H1 (cell line): ENCODE results near the gene CHD6. TPM values are rescaled to one million over a fixed set of nuclear protein-coding genes. Genes with fewer than 3 reads are reported as not detected.

ENCODE experiments used
- CTCF ChIA-PET: fragments of 300-600 bp; sonication (Branson Sonifier 250); formaldehyde crosslinking; loops from one replicate; lab custom pipeline; 2021; ENCODE audit not compliant: partially characterized antibody; lab: Charles Lee
- POLR2A ChIA-PET: fragments of 300-600 bp; sonication (Branson Sonifier 250); formaldehyde crosslinking; loops from one replicate; lab custom pipeline; 2021; ENCODE audit warnings: inconsistent platforms; ENCODE audit not compliant: partially characterized antibody; lab: Charles Lee
- DNase-seq, 2 experiments: peaks; one replicate each; pipeline versions ENCODE4 v3.0.0 to v3.0.0-alpha.2; 2010 to 2022; ENCODE audit warnings: low spot score in 2 of 2, low read depth in 1 of 2, mixed read lengths in 1 of 2
- FAIRE-seq: peaks from 2 replicates; lab custom pipeline; 2011; peaks lifted over from hg19 to GRCh38; lab: Jason Lieb, UNC
- H2AFZ ChIP-seq: 2 replicates; pipeline ENCODE4 v1.8.1; 2012; ENCODE audit warnings: low read length, inconsistent platforms
- H2AK5ac ChIP-seq: 2 replicates; pipeline ENCODE4 v1.6.1; 2013; ENCODE audit warnings: low read depth, low read length
- H2BK120ac ChIP-seq: replicated peaks from 2 replicates; pipeline ENCODE3; 2013; ENCODE audit warnings: low read depth, low read length, inconsistent platforms
- H2BK12ac ChIP-seq: 2 replicates; pipeline ENCODE4 v1.6.1; 2013; ENCODE audit warnings: low read depth, low read length
- H2BK15ac ChIP-seq: 2 replicates; pipeline ENCODE4 v1.6.1; 2013; ENCODE audit warnings: low read length
- H2BK20ac ChIP-seq: 2 replicates; pipeline ENCODE4 v1.6.1; 2013; ENCODE audit warnings: low read length
- H2BK5ac ChIP-seq: 2 replicates; pipeline ENCODE4 v1.6.1; 2013; ENCODE audit warnings: low read depth, low read length
- H3K14ac ChIP-seq: 2 replicates; pipeline ENCODE4 v1.6.1; 2013; ENCODE audit warnings: inconsistent platforms; ENCODE audit not compliant: insufficient read length
- H3K18ac ChIP-seq: 2 replicates; pipeline ENCODE4 v1.6.1; 2013; ENCODE audit warnings: low read length; ENCODE audit errors: extremely low read depth
- H3K23ac ChIP-seq: 2 replicates; pipeline ENCODE4 v1.6.1; 2013; ENCODE audit warnings: inconsistent platforms; ENCODE audit not compliant: insufficient read length
- H3K23me2 ChIP-seq: 2 replicates; pipeline ENCODE4 v1.6.1; 2013; ENCODE audit warnings: low read depth, low read length
- H3K27ac ChIP-seq: 2 replicates; pipeline ENCODE4 v1.6.1; 2011; ENCODE audit warnings: low read depth, low read length, inconsistent platforms
- H3K27me3 ChIP-seq, 4 experiments: replicated peaks in 1 of 4; 1 replicate in 1 of 4; 2 replicates in 3 of 4; pipeline versions ENCODE4 v1.6.1 to v1.8.1; 2011 to 2013; ENCODE audit warnings: low read length in 3 of 4, mild to moderate bottlenecking in 3 of 4, inconsistent platforms in 2 of 4, mixed read lengths in 2 of 4, moderate library complexity in 1 of 4; ENCODE audit not compliant: control insufficient read depth in 3 of 4, insufficient read depth in 3 of 4; ENCODE audit errors: extremely low read depth in 1 of 4
- H3K36me3 ChIP-seq, 4 experiments: 2 replicates each; pipeline versions ENCODE4 v1.6.1 to v1.8.1; 2011 to 2013; ENCODE audit warnings: mild to moderate bottlenecking in 4 of 4, low read length in 3 of 4, moderate library complexity in 2 of 4, control low read depth in 1 of 4, inconsistent platforms in 1 of 4; ENCODE audit not compliant: insufficient read depth in 4 of 4, control insufficient read depth in 2 of 4
- H3K4ac ChIP-seq: replicated peaks from 2 replicates; pipeline ENCODE3; 2013; ENCODE audit warnings: low read length, low read depth, mixed read lengths, inconsistent platforms; ENCODE audit not compliant: insufficient read length
- H3K4me1 ChIP-seq, 4 experiments: replicated peaks in 1 of 4; 1 replicate in 1 of 4; 2 replicates in 3 of 4; pipeline versions ENCODE4 v1.6.1 to v1.8.1; 2011 to 2013; ENCODE audit warnings: low read length in 3 of 4, inconsistent platforms in 2 of 4, mixed read lengths in 1 of 4; ENCODE audit not compliant: insufficient read depth in 4 of 4, control insufficient read depth in 3 of 4
- H3K4me2 ChIP-seq, 2 experiments: 2 replicates each; pipeline versions ENCODE4 v1.6.1 to v1.8.1; 2011 to 2013; ENCODE audit warnings: low read depth in 2 of 2, low read length in 2 of 2, control low read depth in 1 of 2, inconsistent platforms in 1 of 2, mild to moderate bottlenecking in 1 of 2; ENCODE audit not compliant: insufficient read depth in 1 of 2
- H3K4me3 ChIP-seq, 4 experiments: fragments of 200-600, 300-600 bp in 1 of 4; sonication (generic), shearing (Covaris generic), sonication (Bioruptor Twin) in 1 of 4; 2 replicates each; pipeline versions ENCODE4 v1.5.1 to v1.8.1; 2011 to 2016; ENCODE audit warnings: low read length in 4 of 4, low read depth in 3 of 4, control low read depth in 2 of 4, inconsistent platforms in 2 of 4, mild to moderate bottlenecking in 2 of 4, mixed read lengths in 1 of 4, moderate library complexity in 1 of 4; ENCODE audit not compliant: insufficient read depth in 2 of 4; ENCODE audit errors: extremely low read depth in 1 of 4
- H3K56ac ChIP-seq: replicated peaks from 2 replicates; pipeline ENCODE3; 2013; ENCODE audit warnings: low read depth, mild to moderate bottlenecking, mixed read lengths, low read length, inconsistent platforms; ENCODE audit not compliant: insufficient read length
- H3K79me1 ChIP-seq: 2 replicates; pipeline ENCODE4 v1.6.1; 2013; ENCODE audit warnings: low read depth, low read length, control low read depth
- H3K79me2 ChIP-seq, 2 experiments: 2 replicates each; pipeline versions ENCODE4 v1.6.1 to v1.8.1; 2012 to 2013; ENCODE audit warnings: low read length in 2 of 2, mild to moderate bottlenecking in 2 of 2, inconsistent platforms in 1 of 2; ENCODE audit not compliant: insufficient read depth in 2 of 2, control insufficient read depth in 1 of 2
- H3K9ac ChIP-seq, 4 experiments: replicated peaks in 1 of 4; 1 replicate in 1 of 4; 2 replicates in 3 of 4; pipeline versions ENCODE4 v1.6.1 to v1.8.1; 2011 to 2013; ENCODE audit warnings: low read depth in 3 of 4, low read length in 3 of 4, control low read depth in 2 of 4, mild to moderate bottlenecking in 2 of 4, moderate library complexity in 2 of 4, inconsistent platforms in 1 of 4; ENCODE audit errors: extremely low read depth in 1 of 4
- H3K9me3 ChIP-seq, 2 experiments: 2 replicates each; pipeline versions ENCODE4 v1.6.1 to v1.8.1; 2012 to 2013; ENCODE audit warnings: mild to moderate bottlenecking in 2 of 2, moderate library complexity in 2 of 2, control low read depth in 1 of 2, inconsistent platforms in 1 of 2, low read depth in 1 of 2, low read length in 1 of 2, mixed read lengths in 1 of 2; ENCODE audit not compliant: insufficient read depth in 2 of 2
- H4K20me1 ChIP-seq, 2 experiments: replicated peaks in 1 of 2; 2 replicates each; pipeline versions ENCODE3 to v1.8.1; 2011 to 2013; ENCODE audit warnings: inconsistent platforms in 2 of 2, low read length in 2 of 2, mild to moderate bottlenecking in 1 of 2; ENCODE audit not compliant: insufficient read depth in 2 of 2, control insufficient read depth in 1 of 2
- H4K5ac ChIP-seq: 2 replicates; pipeline ENCODE4 v1.6.1; 2013; ENCODE audit warnings: low read length, low read depth, mixed read lengths, inconsistent platforms; ENCODE audit not compliant: insufficient read length
- H4K8ac ChIP-seq: 2 replicates; pipeline ENCODE4 v1.8.0; 2013; ENCODE audit warnings: mild to moderate bottlenecking, moderate library complexity, low read length, inconsistent platforms; ENCODE audit not compliant: insufficient read depth; ENCODE audit errors: extremely low read depth
- H4K91ac ChIP-seq: replicated peaks from 2 replicates; pipeline ENCODE3; 2013; ENCODE audit warnings: low read length, mixed read lengths, inconsistent platforms; ENCODE audit not compliant: insufficient read length
- EGR1 ChIP-seq: IDR thresholded peaks from 2 replicates; pipeline ENCODE4 v1.6.1; 2011; ENCODE audit warnings: low read depth, low read length, borderline replicate concordance
- EZH2 ChIP-seq: fragments of 200-600 bp; sonication (generic); IDR thresholded peaks from 2 replicates; pipeline ENCODE4 v1.7.1; 2012; ENCODE audit warnings: low read depth, mild to moderate bottlenecking, moderate library complexity, low read length, inconsistent platforms; ENCODE audit not compliant: severe bottlenecking
- GTF2F1 ChIP-seq: IDR thresholded peaks from 2 replicates; pipeline ENCODE4 v1.6.1; 2012; ENCODE audit warnings: low read depth, low read length, improper control_type of control experiment, borderline replicate concordance
- HDAC2 ChIP-seq, 2 experiments: fragments of 300-600 bp in 1 of 2; sonication (generic) in 1 of 2; IDR thresholded peaks; 2 replicates each; pipeline ENCODE4 v1.6.1; 2011 to 2012; ENCODE audit warnings: low read depth in 2 of 2, low read length in 2 of 2, mild to moderate bottlenecking in 2 of 2, moderate library complexity in 2 of 2, borderline replicate concordance in 1 of 2, inconsistent platforms in 1 of 2
- HDAC6 ChIP-seq: IDR thresholded peaks from one replicate; pipeline ENCODE4 v1.7.1; 2012; ENCODE audit warnings: low read depth, mild to moderate bottlenecking, inconsistent platforms, low read length, moderate library complexity
- KDM5A ChIP-seq: fragments of 200-600 bp; IDR thresholded peaks from 2 replicates; pipeline ENCODE4 v1.7.1; 2012; ENCODE audit warnings: mild to moderate bottlenecking, low read length, inconsistent platforms, mixed read lengths
- MAFK ChIP-seq: IDR thresholded peaks from 2 replicates; pipeline ENCODE4 v1.6.1; 2012; ENCODE audit warnings: low read depth, mild to moderate bottlenecking, improper control_type of control experiment, low read length
- POU5F1 ChIP-seq: IDR thresholded peaks from 2 replicates; pipeline ENCODE4 v1.6.1; 2011; ENCODE audit warnings: low read depth, mild to moderate bottlenecking, low read length, moderate library complexity
- SIN3A ChIP-seq, 2 experiments: IDR thresholded peaks in 1 of 2; conservative IDR thresholded peaks in 1 of 2; 2 replicates each; pipeline ENCODE4 v1.6.1; 2011 to 2012; ENCODE audit warnings: low read length in 2 of 2, improper control_type of control experiment in 1 of 2, low read depth in 1 of 2, mild to moderate bottlenecking in 1 of 2
- SIRT6 ChIP-seq: IDR thresholded peaks from one replicate; pipeline ENCODE4 v1.7.1; 2012; ENCODE audit warnings: low read length, inconsistent platforms
- SUZ12 ChIP-seq: fragments of 200-600 bp; sonication (generic); IDR thresholded peaks from 2 replicates; pipeline ENCODE4 v1.6.1; 2012; ENCODE audit warnings: mild to moderate bottlenecking, inconsistent platforms, low read length, moderate library complexity, mixed read lengths
- TAF1 ChIP-seq: IDR thresholded peaks from 2 replicates; pipeline ENCODE4 v1.6.1; 2011; ENCODE audit warnings: mild to moderate bottlenecking, low read depth, low read length
- WGBS, 2 experiments: shearing (Covaris generic) in 1 of 2; methylation state at CpG; one replicate each; pipeline versions ENCODE4 v1.1.6 to v1.1.7; 2013 to 2015; ENCODE audit warnings: low lambda C conversion rate in 2 of 2, mixed read lengths in 2 of 2, inconsistent platforms in 1 of 2, low coverage in 1 of 2, missing lambda C conversion rate in 1 of 2; ENCODE audit not compliant: insufficient replicate concordance in 2 of 2, insufficient coverage in 1 of 2, insufficient read length in 1 of 2; ENCODE audit errors: extremely low coverage in 1 of 2, missing lambda C conversion rate in 1 of 2; 5-methylcytosine and 5-hydroxymethylcytosine counted together
- polyA plus RNA-seq, 7 experiments: library from polyadenylated mRNA; depleted of rRNA in 3 of 7; stranded (reverse) in 5 of 7; unstranded in 2 of 7; fragments of >200 nt in 5 of 7; fragments of 200-250 nt in 2 of 7; gene quantifications; 1 replicate in 5 of 7; 2 replicates in 1 of 7; 4 replicates in 1 of 7; pipeline versions ENCODE4 v1.2.1 to v1.2.3, GENCODE V29; 2011 to 2013; ENCODE audit warnings: missing spikeins in 2 of 7, mixed read lengths in 2 of 7
- total RNA-seq: library from RNA; stranded (reverse); fragmentation: NEBNext Ultra II Directional; extraction: Animal tissue kit (Norgen Biotek cat#: 25700); gene quantifications from 2 replicates; pipeline ENCODE4 v1.2.1, GENCODE V29; 2021
- TF ChIP-seq, protein P1 (sequence below): IDR thresholded peaks from 2 replicates; pipeline ENCODE4 v1.6.1; 2012; ENCODE audit warnings: inconsistent platforms

The CHD6 gene
- total and polyA plus RNA-seq, 2 of the 8 experiments (the other 6 are each of a cell fraction or from before 2014, with no cell fraction given): 11.1 to 62.9 TPM

DNA sequence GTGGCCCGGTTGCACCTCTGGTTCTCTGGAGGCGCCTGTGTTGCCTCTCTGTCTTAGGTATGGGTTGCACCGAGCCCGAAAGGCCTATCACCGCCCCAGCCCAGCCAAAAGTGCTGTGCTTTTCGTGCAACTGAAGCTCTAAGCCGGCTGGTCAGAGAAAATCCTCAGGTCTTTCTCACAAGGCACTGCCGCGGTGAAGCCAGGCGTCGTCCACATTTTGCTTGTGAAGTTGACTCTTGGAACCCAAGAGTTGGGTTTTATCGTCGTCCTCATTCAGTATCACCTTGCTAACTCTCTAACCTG is 250.8 kb downstream of the CHD6 start:
- 61% methylated on average over 13 of the region's 13 CpGs; no CpG with 5 or more reads in 1 of the 2 experiments for WGBS, 2 experiments
- H3K4me1 ChIP-seq: peaks cover 0 to 2% (median 0%) of the 10 kb centered on the region in 4 experiments; a peak in 3 of 7 replicates
- H3K79me1 ChIP-seq: no peaks in the 10 kb centered on the region
- H4K20me1 ChIP-seq: peaks cover 2 to 8% of the 10 kb centered on the region in 2 experiments
- peaks cover 8 to 9% of the 10 kb centered on the region in 2 experiments; a peak in 3 of 4 replicates for H3K9me3 ChIP-seq
- no peak overlapping the region for H3K27ac ChIP-seq
- no peak overlapping the region for H2BK5ac ChIP-seq
- H3K36me3 ChIP-seq: no peaks in the 10 kb centered on the region
- no peak overlapping the region for H3K4ac ChIP-seq
- DNase-seq (no peak), FAIRE-seq (no peak)
- ChIA-PET CTCF (interaction anchor here (0.9 to 1.7 kb wide), 4 partner anchors 16 to 109 kb away, joined by 3 to 6 read pairs (median 3); no protein-coding TSS in a partner anchor), POLR2A (interaction anchor here (1.2 kb wide), 1 partner anchor 20 kb away, joined by 3 read pairs; no protein-coding TSS in a partner anchor)
- H2AFZ ChIP-seq: no peak overlapping the region
- peak overlapping the region in 3 of 4 experiments; percentile 68 to 72 (median 71); a peak in 5 of 8 replicates for H3K4me3 ChIP-seq
- H4K91ac ChIP-seq: no peak overlapping the region
- H3K14ac ChIP-seq: no peak overlapping the region
- no peak overlapping the region for H3K23ac ChIP-seq
- no peak overlapping the region for H2BK20ac ChIP-seq
- peak overlapping the region; percentile 80; the same call in 1 of the 2 replicates for H2BK12ac ChIP-seq
- peak overlapping the region; percentile 95; the same call in 1 of the 2 replicates for H2BK15ac ChIP-seq
- H3K9ac ChIP-seq: no peak overlapping the region
- H3K56ac ChIP-seq: no peak overlapping the region
- H2AK5ac ChIP-seq: no peak overlapping the region
- no peak overlapping the region for H3K18ac ChIP-seq
- H3K4me2 ChIP-seq: peak overlapping the region; percentile 63 to 98
- H4K8ac ChIP-seq: no peak overlapping the region
- peaks cover 18 to 40% (median 36%) of the 10 kb centered on the region in 4 experiments for H3K27me3 ChIP-seq
- H3K23me2 ChIP-seq: peaks cover 7% of the 10 kb centered on the region; the same call in 1 of the 2 replicates
- H4K5ac ChIP-seq: no peak overlapping the region
- no peaks in the 10 kb centered on the region for H3K79me2 ChIP-seq
- H2BK120ac ChIP-seq: no peak overlapping the region
- TF ChIP-seq SIRT6 (no peak), GTF2F1 (no peak), HDAC6 (no peak), TAF1 (no peak), SUZ12 (peak; percentile 49; the same call in 1 of the 2 replicates), KDM5A (no peak), MAFK (no peak), SIN3A (conservative IDR thresholded peaks at IDR 0.05 in 1 of 2, IDR thresholded peaks at IDR 0.05 in 1 of 2; ENCODE audit: low read depth in 1 of 2, low read length in 2 of 2) (no peak), EGR1 (no peak), POU5F1 (no peak), EZH2 (peak; percentile 5), HDAC2 (IDR thresholded peaks at IDR 0.05; ENCODE audit: borderline replicate concordance in 1 of 2, low read depth in 2 of 2, low read length in 2 of 2) (no peak)
- TF ChIP-seq, protein P1, sequence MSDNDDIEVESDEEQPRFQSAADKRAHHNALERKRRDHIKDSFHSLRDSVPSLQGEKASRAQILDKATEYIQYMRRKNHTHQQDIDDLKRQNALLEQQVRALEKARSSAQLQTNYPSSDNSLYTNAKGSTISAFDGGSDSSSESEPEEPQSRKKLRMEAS: no peak
